PC-3 (cell line): ENCODE results near the gene IRAK1BP1. TPM values are rescaled to one million over a fixed set of nuclear protein-coding genes. Genes with fewer than 3 reads are reported as not detected.
A peak's percentile ranks its signal among the peaks of the same experiment; 100 is the strongest.

Source experiments
- ATAC-seq: fragments of 200-7000 bp; cut with Tn5 transposase; 2 replicates; pipeline ENCODE4 v1.9.1; 2020; ENCODE audit warnings: mild to moderate bottlenecking, moderate library complexity
- BruUV-seq: library from RNA; stranded (reverse); fragments of 400-500 nt; replicated peaks from 2 replicates; lab custom pipeline; 2021; lab: Mats Ljungman, UMichigan
- CTCF ChIA-PET: fragments of 300-600 bp; sonication (Branson Sonifier 250); formaldehyde crosslinking; loops from one replicate; lab custom pipeline; 2022; ENCODE audit warnings: antibody characterized with exemption; lab: Charles Lee
- POLR2A ChIA-PET: fragments of 300-600 bp; sonication (Branson Sonifier 250); formaldehyde crosslinking; loops from one replicate; lab custom pipeline; 2022; ENCODE audit warnings: antibody characterized with exemption; ENCODE audit not compliant: unreplicated experiment; lab: Charles Lee
- DNase-seq: peaks from one replicate; pipeline ENCODE4 v3.0.0-alpha.2; 2015
- H2AFZ ChIP-seq: fragments of 300-600 bp; sonication (generic); 2 replicates; pipeline ENCODE4 v1.6.0; 2016; ENCODE audit warnings: antibody characterized with exemption, low read length
- H3F3A ChIP-seq: fragments of 300-600 bp; sonication (generic); one replicate; pipeline ENCODE4 v1.6.0; 2017; ENCODE audit warnings: antibody characterized with exemption, low read length, control low read depth, mild to moderate bottlenecking; ENCODE audit not compliant: unreplicated experiment
- H3K27ac ChIP-seq: fragments of 300-600 bp; sonication (generic); 2 replicates; pipeline ENCODE4 v1.5.1; 2016; ENCODE audit warnings: mild to moderate bottlenecking, low read length
- H3K27me3 ChIP-seq: fragments of 300-600 bp; sonication (generic); 2 replicates; pipeline ENCODE4 v1.6.1; 2016; ENCODE audit warnings: low read length, mixed read lengths
- H3K36me3 ChIP-seq: fragments of 300-600 bp; sonication (generic); 2 replicates; pipeline ENCODE4 v1.6.1; 2016; ENCODE audit warnings: low read depth, mixed run types, low read length, mixed read lengths
- H3K4me1 ChIP-seq: fragments of 300-600 bp; sonication (generic); 2 replicates; pipeline ENCODE4 v1.5.1; 2016; ENCODE audit warnings: low read length; ENCODE audit not compliant: insufficient read depth
- H3K4me2 ChIP-seq: fragments of 300-600 bp; sonication (generic); 2 replicates; pipeline ENCODE4 v1.6.0; 2016; ENCODE audit warnings: low read length
- H3K4me3 ChIP-seq: fragments of 300-600 bp; sonication (generic); 2 replicates; pipeline ENCODE4 v1.5.1; 2016; ENCODE audit warnings: mild to moderate bottlenecking, low read length, mixed read lengths
- H3K79me2 ChIP-seq: fragments of 300-600 bp; sonication (generic); 2 replicates; pipeline ENCODE4 v1.6.1; 2017; ENCODE audit warnings: low read length, mixed read lengths
- H3K9ac ChIP-seq: fragments of 300-600 bp; sonication (generic); 2 replicates; pipeline ENCODE4 v1.6.0; 2016; ENCODE audit warnings: mild to moderate bottlenecking, low read length
- H3K9me2 ChIP-seq: fragments of 300-600 bp; sonication (generic); replicated peaks from 2 replicates; pipeline ENCODE4 v1.6.1; 2016; ENCODE audit warnings: mixed run types, low read length, mixed read lengths
- H3K9me3 ChIP-seq: fragments of 300-600 bp; sonication (generic); 2 replicates; pipeline ENCODE4 v1.6.1; 2016; ENCODE audit warnings: low read length, mixed read lengths
- H4K20me1 ChIP-seq: fragments of 300-600 bp; sonication (generic); 2 replicates; pipeline ENCODE4 v1.6.1; 2016; ENCODE audit warnings: low read length, mixed read lengths
- CTCF ChIP-seq: fragments of 300-600 bp; sonication (generic); conservative IDR thresholded peaks from 2 replicates; pipeline ENCODE4 v1.5.1; 2017; ENCODE audit warnings: antibody characterized with exemption, low read depth, mild to moderate bottlenecking, low read length
- EZH2 ChIP-seq: fragments of 300-600 bp; sonication (generic); IDR thresholded peaks from one replicate; pipeline ENCODE4 v1.6.1; 2017; ENCODE audit warnings: antibody characterized with exemption, mild to moderate bottlenecking, low read length; ENCODE audit not compliant: unreplicated experiment
- EZH2phosphoT487 ChIP-seq: fragments of 300-600 bp; sonication (generic); IDR thresholded peaks from 2 replicates; pipeline ENCODE4 v1.6.1; 2018; ENCODE audit warnings: mild to moderate bottlenecking, antibody characterized with exemption, low read length, borderline replicate concordance
- intact Hi-C: fragments of 100-400 bp; cut with micrococcal nuclease; formaldehyde crosslinking; loops from 2 replicates; pipeline ENCODE4 v1.9.0; 2023
- total RNA-seq: library from RNA; depleted of rRNA; stranded (reverse); fragments of >200 nt; gene quantifications from 2 replicates; pipeline ENCODE4 v1.2.3, GENCODE V29; 2014

Gene IRAK1BP1
- total RNA-seq, 1 experiment from 2014 or later: 3.4 TPM

GRCh38 chr6:78832091-78832808 lies 35.1 kb upstream of the IRAK1BP1 start:
- no peaks in the 10 kb centered on the region for H3K9me3 ChIP-seq
- ATAC-seq: no peak
- H3F3A ChIP-seq: no peaks in the 10 kb centered on the region
- H2AFZ ChIP-seq: no peak overlapping the region
- DNase-seq: no peak
- H3K79me2 ChIP-seq: no peaks in the 10 kb centered on the region
- no peak overlapping the region for H3K4me3 ChIP-seq
- POLR2A ChIA-PET: interaction anchor here (0.6 kb wide), 1 partner anchor 656 kb away, joined by 3 read pairs; no protein-coding TSS in a partner anchor
- no peaks in the 10 kb centered on the region for H3K27me3 ChIP-seq
- no peaks in the 10 kb centered on the region for H3K9me2 ChIP-seq
- no peak overlapping the region for H3K9ac ChIP-seq
- H3K4me2 ChIP-seq: no peak overlapping the region
- TF ChIP-seq EZH2phosphoT487: no peak
- TF ChIP-seq EZH2: no peak
- no peak for TF ChIP-seq CTCF
- no TSS peak for BruUV-seq
- H3K36me3 ChIP-seq: no peaks in the 10 kb centered on the region
- H4K20me1 ChIP-seq: no peaks in the 10 kb centered on the region
- H3K4me1 ChIP-seq: no peaks in the 10 kb centered on the region
- CTCF ChIA-PET: no interaction called here
- no peak overlapping the region for H3K27ac ChIP-seq
- intact Hi-C loops: loop anchor here (10.0 kb wide), 2 partner anchors 397 to 1087 kb away; no protein-coding TSS in a partner anchor

DNA sequence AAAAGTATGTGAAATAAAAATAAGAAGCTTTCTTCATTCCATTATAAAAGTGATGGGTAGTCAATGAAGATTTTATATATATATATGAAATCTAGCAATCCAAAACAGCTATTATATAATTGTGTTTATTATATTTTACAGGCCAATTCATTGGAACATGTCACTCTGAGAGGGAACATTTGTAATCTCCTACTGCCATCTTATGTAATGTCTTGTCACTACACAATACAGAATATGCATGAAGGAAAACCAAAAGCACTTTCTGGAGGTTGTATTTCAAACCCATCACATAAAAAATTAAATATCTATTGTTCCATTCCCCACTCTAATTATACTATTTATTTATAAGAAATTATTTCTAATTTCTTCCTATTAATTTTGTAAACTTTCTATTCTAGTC lies 31.5 kb upstream of the IRAK1BP1 start:
- POLR2A ChIA-PET: no interaction called here
- CTCF ChIA-PET: no interaction called here
- Histone ChIP-seq H3K9ac (no peak overlapping the region), H3K79me2 (no peaks in the 10 kb centered on the region), H3F3A (no peaks in the 10 kb centered on the region), H2AFZ (no peak overlapping the region), H3K36me3 (no peaks in the 10 kb centered on the region), H4K20me1 (no peaks in the 10 kb centered on the region), H3K9me3 (no peaks in the 10 kb centered on the region), H3K9me2 (no peaks in the 10 kb centered on the region), H3K27me3 (no peaks in the 10 kb centered on the region), H3K27ac (no peak overlapping the region), H3K4me1 (no peaks in the 10 kb centered on the region), H3K4me3 (no peak overlapping the region), H3K4me2 (no peak overlapping the region)
- DNase-seq (peak; percentile 35), ATAC-seq (no peak)
- BruUV-seq: no TSS peak
- intact Hi-C loops: loop anchor here (10.0 kb wide), 2 partner anchors 401 to 1091 kb away; no protein-coding TSS in a partner anchor
- TF ChIP-seq CTCF (peak; percentile 31; the same call in 1 of the 2 replicates), EZH2 (no peak), EZH2phosphoT487 (no peak)

GRCh38 chr6:78836598-78836997 lies 30.8 kb upstream of the IRAK1BP1 start:
- ATAC-seq (no peak), DNase-seq (no peak)
- Histone ChIP-seq H3K4me2 (no peak overlapping the region), H3K9ac (no peak overlapping the region), H2AFZ (no peak overlapping the region), H3K79me2 (no peaks in the 10 kb centered on the region), H3K4me3 (no peak overlapping the region), H4K20me1 (no peaks in the 10 kb centered on the region), H3K9me2 (no peaks in the 10 kb centered on the region), H3K9me3 (no peaks in the 10 kb centered on the region), H3K36me3 (no peaks in the 10 kb centered on the region), H3F3A (no peaks in the 10 kb centered on the region), H3K27me3 (no peaks in the 10 kb centered on the region), H3K27ac (no peak overlapping the region), H3K4me1 (no peaks in the 10 kb centered on the region)
- ChIA-PET CTCF (no interaction called here), POLR2A (no interaction called here)
- no TSS peak for BruUV-seq
- TF ChIP-seq EZH2phosphoT487 (no peak), CTCF (no peak), EZH2 (no peak)
- intact Hi-C loops: loop anchor here (10.0 kb wide), 2 partner anchors 402 to 1092 kb away; no protein-coding TSS in a partner anchor
